ENCODE measurements around the gene FBXO9.

GRCh38 chr6:53065266-53066076 is at the start of gene FBXO9:
- TF ChIP-seq CTCF (IDR thresholded peaks at IDR 0.05; ENCODE audit: insufficient read depth, low read length, poor library complexity, severe bottlenecking) (no peak), EZH2phosphoT487 (conservative IDR thresholded peaks at IDR 0.05; ENCODE audit: low read length) (no peak)
